Measurements from ENCODE around the gene ZNF536.
"Not testable (repeated sequence)": the region's sequence is repeated elsewhere in the genome, so short reads cannot be mapped to it uniquely, and the experiment has no call there.

The ZNF536 gene

GRCh38 chr19:30341611-30342201, 30.5 kb upstream of the ZNF536 start:
- DNase-seq (ENCODE audit: low spot score): no peak

DNA sequence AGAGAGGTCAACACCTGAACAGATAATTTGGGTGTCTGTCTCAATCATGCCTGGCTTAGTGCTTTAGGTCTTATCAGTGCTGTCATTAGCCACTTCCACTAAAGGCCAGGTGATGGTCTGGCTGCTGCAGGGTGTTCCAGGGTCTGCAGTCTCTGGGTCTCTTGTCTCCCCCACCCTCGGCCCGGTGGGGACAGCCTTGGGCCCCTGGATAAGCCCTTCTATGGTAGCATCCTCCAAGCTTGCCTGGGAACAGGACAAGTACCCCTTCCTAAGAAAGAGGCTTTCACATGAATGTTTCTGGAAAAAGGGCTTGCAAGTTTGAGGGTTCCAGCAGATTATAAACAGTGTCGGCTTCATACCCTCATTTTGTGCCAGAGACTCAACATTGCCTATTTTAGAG, 29.3 kb upstream of the ZNF536 start:
- DNase-seq (ENCODE audit: low spot score): no peak

DNA sequence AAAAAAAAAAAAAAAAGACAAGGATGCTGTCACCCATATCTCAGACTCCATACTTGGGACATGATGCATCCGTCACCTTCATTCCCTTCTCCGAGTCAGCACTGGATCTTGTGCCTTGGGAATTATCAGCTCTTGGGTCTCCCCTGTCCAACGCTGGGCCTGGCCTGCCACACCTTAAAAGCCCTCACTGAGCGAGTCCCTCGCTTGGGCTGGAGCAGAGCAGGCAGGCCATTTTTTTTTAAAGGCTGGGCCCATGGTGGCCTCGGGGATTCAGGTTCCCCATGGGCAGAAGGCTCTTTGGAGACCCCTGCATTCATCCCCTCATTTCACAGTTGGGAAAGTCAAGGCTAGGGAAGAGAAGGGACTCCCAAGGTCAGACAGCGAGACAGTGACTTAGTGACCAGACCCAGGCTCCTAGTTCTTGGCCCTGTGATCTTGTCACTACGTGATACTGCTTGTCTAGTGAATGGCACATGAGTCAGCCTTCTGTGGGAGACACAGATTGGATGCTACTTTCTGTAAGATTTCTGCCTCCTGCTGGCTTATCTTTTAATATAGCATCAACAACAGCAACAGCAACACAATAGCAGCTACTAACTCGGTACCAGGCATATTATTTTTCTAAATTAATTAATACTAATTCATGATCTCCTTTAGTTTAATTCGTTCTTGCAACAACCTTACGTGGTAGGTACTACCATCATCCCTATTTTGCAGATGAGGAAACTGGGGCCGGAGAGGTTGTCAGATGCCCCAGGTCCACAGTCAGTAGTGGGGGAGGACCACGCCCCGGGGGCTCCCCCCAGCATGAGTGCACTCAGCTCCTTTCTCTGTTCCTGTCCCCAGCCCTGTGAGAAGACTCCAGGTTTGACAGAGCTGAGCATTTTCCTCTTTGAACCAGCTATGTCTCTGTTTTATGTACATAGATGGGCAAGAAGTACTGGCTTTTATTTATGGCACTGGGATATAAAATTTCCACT, 27.4 kb upstream of the ZNF536 start:
- DNase-seq (ENCODE audit: low spot score): no peak

GRCh38 chr19:30345686-30346085, 26.5 kb upstream of the ZNF536 start:
- DNase-seq (ENCODE audit: low spot score): no peak

DNA sequence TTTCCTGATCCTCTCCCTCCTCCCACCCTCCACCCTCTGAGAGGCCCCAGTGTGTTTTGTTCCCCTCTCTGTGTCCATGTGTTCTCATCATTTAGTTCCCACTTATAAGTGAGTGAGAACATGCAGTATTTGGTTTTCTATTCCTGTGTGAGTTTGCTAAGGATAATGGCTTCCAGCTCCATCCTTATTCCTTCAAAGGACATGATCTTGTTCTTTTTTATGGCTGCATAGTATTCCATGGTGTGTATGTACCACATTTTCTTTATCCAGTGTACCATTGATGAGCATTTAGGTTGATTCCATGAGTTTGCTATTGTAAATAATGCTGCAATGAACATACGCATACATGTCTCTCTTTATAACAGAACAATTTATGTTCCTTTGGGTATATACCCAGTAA, 25.7 kb upstream of the ZNF536 start:
- DNase-seq (ENCODE audit: low spot score): not testable (repeated sequence)

GRCh38 chr19:30349131-30349730, 23.0 kb upstream of the ZNF536 start:
- DNase-seq (ENCODE audit: low spot score): no peak

DNA sequence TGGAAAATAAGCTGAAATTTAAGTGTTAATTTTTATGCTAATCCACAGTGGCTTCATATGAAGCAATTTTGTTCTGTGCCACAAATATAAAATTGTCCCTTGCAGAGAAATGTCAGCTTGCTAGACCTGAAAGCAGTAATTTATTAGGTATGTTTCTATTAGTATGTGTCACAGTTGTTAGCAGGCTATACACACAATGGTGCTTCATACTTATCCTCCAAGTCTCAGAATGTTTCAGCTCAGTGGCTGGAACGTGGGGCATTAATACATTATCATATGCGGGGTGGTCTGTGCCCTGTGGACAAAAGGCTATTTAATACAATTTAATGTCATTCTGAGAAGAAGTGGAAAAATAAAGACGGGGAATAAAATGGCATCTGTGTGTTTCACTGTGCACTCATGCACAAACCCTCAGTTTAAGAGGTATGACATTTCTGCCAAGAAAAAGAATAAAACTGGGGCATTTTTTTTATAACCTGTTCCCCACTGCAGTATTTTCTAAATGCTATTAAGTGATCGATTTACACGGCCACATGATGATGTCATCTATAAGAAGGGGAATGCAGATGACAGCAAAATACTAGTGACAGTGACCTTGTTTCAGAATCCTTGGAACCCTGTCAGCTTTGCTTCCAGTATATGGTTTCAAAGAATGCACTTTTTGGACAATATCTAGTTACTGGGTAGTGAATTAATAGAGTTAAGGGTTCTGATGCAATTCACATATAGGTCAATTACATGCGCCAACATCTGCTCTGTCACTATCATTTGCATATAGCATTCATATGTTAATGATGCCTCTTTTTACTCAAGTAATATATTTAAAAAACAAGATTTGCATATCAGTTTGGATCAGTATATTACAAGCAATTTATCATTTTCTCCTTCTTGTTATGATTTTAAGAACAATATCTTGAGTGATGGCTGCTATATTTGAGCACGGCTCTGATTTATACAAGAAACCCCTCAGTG, 21.2 kb upstream of the ZNF536 start:
- no peak for DNase-seq (ENCODE audit: low spot score)

DNA sequence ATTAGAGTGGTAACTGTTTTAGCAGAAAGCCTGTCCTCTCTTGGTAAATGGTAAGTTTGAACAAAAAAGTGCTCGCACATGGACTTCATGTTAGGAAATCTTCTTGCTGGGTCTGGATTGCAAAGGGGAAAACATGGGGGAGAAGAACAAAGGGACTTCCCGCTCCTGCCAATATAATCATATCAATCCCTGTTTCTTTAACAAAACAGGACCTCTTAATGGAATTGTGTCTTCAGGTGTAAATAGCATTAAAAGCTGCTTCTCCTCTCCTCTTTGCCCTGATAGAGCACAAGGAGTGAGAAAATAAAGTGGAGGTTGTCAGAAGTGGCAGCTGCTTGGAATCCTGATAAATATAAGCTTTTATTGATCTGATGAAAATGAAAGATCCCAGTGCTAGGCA, 20.4 kb upstream of the ZNF536 start:
- DNase-seq (ENCODE audit: low spot score): no peak

GRCh38 chr19:30353394-30353945, 18.7 kb upstream of the ZNF536 start:
- no peak for DNase-seq (ENCODE audit: low spot score)

DNA sequence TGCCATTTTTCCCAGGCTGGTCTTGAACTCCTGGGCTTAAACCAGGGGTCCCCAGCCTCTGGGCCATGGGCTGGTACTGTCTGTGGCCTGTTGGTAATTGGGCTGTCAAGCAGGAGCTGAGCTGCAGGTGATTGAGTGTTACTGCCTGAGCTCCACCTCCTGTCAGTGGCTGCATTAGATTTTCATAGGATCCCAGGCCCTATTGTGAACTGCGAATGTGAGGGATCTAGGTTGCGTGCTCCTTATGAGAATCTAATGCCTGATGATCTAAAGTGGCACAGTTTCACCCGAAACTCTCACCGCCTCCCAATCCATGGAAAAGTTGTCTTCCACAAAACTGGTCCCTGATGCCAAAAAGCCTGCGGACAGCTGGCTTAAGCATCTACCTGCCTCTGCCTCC, 16.6 kb upstream of the ZNF536 start:
- DNase-seq (ENCODE audit: low spot score): no peak

GRCh38 chr19:30356951-30357579, 15.1 kb upstream of the ZNF536 start:
- DNase-seq (ENCODE audit: low spot score): no peak

DNA sequence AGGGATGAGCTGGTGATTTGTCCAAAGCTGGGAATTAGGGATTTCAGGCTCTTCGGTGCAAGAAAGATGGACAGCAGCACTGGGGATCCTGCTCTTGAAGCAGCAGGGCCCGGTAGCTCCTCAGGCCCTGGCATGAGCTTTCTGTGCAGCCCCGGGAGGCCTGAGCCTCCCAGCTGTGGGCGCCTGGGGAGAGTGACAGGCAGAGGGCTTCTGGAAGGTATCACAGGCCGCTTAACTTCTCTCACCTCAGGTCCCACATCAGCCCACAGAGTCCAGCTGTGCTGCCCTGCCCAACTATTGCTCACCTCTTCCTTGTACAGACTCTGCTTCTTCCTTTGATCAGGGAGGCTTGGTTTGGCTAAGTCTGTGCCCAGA, 14.6 kb upstream of the ZNF536 start:
- no peak for DNase-seq (ENCODE audit: low spot score)

DNA sequence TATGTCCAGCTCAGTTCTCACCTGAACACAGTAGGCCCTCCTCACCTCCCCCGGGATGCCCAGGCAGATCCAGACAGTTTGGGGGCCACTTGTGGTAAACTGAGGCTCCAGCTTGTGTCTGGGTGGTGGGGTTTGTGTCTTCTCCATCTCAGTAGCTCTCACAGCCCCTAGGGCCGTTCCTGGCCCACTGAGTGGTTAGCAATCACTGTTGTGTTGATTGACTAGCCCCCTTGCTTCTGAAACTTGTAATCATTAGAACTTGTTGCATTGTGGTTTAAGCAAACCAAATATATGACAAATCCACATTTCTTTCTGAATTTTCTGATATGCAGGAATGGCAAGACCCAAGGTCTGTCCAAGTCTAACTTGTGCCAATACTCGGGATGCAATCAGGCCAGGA, 13.9 kb upstream of the ZNF536 start:
- no peak for DNase-seq (ENCODE audit: low spot score)

- no peak for DNase-seq (ENCODE audit: low spot score)
Observed at GRCh38 chr19:30358821-30359580, 13.2 kb upstream of the ZNF536 start.

- no peak for DNase-seq (ENCODE audit: low spot score)
Observed at GRCh38 chr19:30359936-30360335, 12.2 kb upstream of the ZNF536 start.

- DNase-seq (ENCODE audit: low spot score): no peak
Observed at GRCh38 chr19:30360376-30361106, 11.6 kb upstream of the ZNF536 start.

DNA sequence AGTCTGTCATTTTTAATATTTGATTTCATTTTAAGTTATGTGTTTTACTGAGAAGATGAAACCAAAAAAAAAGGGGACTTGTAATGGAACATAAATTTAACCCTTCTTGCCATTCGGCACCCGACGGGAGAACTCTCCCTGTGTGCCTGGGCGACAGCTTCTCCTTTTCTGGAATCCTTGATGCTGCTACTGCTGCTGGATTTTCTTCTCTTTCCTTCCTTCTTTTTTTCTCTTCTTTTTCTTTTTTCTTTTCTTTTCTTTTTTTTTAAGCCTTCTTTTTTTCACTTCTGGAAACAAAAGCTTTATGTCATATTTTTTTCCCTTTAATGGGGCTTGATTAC, 11.1 kb upstream of the ZNF536 start:
- DNase-seq (ENCODE audit: low spot score): no peak

GRCh38 chr19:30361721-30362120, 10.5 kb upstream of the ZNF536 start:
- DNase-seq (ENCODE audit: low spot score): no peak

DNA sequence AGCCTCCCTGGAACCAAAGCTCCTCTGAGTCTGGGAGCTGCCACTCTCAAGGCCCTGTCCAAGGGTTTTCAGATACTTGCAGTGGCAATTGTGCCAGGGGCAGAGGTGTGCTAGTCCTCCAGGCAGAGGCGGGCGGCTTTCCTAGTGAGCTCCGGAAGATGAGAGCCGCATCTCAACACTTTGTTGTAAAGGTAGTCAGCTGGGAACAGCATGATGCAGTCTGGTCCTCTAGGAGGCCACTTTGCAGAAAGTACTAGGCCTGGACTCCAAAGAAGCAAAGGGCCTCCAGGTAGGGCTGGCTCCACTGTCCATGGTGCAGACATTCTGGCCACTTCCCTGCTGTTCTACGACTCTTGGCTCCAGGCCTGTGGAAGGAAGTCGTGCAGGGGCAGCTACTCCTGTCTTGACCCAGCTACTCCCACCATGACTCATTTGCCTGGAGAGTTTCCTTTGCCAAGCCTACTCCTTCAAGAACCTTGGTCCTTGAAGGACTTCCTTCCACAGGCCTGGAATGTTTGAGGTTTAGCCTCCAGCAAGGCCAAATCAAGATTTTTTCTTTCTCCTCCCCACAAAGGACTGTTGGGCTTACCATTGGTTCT, 9.9 kb upstream of the ZNF536 start:
- no peak for DNase-seq (ENCODE audit: low spot score)
